ENCODE measurements around the gene TBX4. TPM values are rescaled to one million over a fixed set of nuclear protein-coding genes. Genes with fewer than 3 reads are reported as not detected.

Gene TBX4
- total RNA-seq, 4 donors from 2014 or later: not detected

GRCh38 chr17:61474934-61475333 is 22.7 kb downstream of the TBX4 start:
- Histone ChIP-seq H3K4me1 (no peaks in the 10 kb centered on the region), H3K36me3 (no peaks in the 10 kb centered on the region), H3K4me3 (no peak overlapping the region), H3K27me3 (peaks cover 0 to 10% (median 5%) of the 10 kb centered on the region in 3 donors), H3K27ac (no peak overlapping the region), H3K9me3 (no peaks in the 10 kb centered on the region)
- TF ChIP-seq POLR2A (IDR thresholded peaks at IDR 0.05) (no peak), CTCF (IDR thresholded peaks at IDR 0.05 in 4 of 5, conservative IDR thresholded peaks at IDR 0.05 in 1 of 5) (no peak)
- intact Hi-C loops (cut with DNase I; ENCODE audit: low total_unique reads) (loop anchor here (5.0 kb wide), 1 partner anchor 577 kb away; no protein-coding TSS in a partner anchor), in situ Hi-C loops (cut with MboI; ENCODE audit: low sequenced_read_pairs in 4 of 4) (no loop called here)
- DNase-seq (no peak), ATAC-seq (no peak)

DNA sequence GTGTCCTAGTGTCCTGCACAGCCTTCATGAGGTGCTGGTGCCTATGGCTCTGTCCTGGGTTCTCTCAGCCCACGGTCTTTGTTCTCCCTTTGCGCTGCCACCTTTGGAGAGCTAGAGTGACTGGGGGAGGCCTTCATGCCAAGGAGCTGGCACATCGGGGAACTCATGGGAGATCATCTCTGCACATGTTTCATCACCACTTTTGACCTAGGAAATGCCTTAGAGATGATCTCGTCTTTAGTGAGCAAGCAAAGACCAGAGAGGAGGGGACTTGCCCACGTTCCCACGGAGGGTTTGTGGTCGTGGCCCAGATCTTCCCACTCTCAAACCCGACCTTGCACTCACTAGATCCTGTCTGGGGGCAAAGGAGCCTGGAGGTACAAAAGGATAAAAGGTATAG is 23.5 kb downstream of the TBX4 start:
- TF ChIP-seq CTCF (IDR thresholded peaks at IDR 0.05 in 4 of 5, conservative IDR thresholded peaks at IDR 0.05 in 1 of 5) (no peak), POLR2A (IDR thresholded peaks at IDR 0.05) (no peak)
- no peaks in the 10 kb centered on the region for H3K9me3 ChIP-seq
- H3K36me3 ChIP-seq: no peaks in the 10 kb centered on the region
- intact Hi-C loops (cut with DNase I; ENCODE audit: low total_unique reads): no loop called here
- H3K4me1 ChIP-seq: no peaks in the 10 kb centered on the region
- peaks cover 0 to 10% (median 5%) of the 10 kb centered on the region in 3 donors for H3K27me3 ChIP-seq
- H3K27ac ChIP-seq: no peak overlapping the region
- H3K4me3 ChIP-seq: no peak overlapping the region
- ATAC-seq: no peak
- no peak for DNase-seq
- in situ Hi-C loops (cut with MboI; ENCODE audit: low sequenced_read_pairs in 4 of 4): no loop called here

DNA sequence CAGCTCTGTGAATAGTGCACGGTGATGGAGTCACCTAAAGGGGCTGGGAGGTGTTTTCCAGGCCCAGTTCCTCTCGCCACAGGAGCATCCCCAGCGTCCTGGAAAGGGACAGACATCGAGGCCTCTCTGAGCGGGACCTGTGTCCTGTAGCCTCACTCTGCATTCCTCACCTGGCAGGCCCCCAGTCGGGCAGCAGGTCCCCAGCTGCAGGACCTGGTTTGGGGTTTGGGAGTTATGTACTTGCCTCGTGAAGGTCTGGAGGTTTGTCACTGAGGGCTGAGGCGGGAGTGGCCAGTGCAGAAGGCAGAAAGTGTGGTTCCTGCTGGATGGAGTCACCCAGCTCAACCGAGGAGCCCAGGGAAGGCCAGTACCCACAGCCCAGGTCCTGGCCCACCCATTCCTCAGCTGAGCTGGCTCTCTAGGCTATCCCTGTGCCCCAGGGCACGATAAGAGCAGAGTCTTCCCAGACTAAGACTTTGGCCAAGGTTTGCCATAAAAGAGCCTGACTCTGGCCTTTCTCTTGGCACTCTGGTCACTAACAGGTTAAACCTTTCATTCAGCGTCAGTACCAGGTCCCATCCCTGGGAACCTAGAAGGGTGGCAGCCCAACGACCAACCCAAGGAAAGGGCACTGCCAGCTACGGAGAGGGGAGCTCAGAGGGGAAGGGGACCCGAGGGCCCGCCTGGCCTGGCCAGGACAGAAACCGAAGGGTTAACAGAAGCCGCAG is 24.4 kb downstream of the TBX4 start:
- in situ Hi-C loops (cut with MboI; ENCODE audit: low sequenced_read_pairs in 4 of 4) (no loop called here), intact Hi-C loops (cut with DNase I; ENCODE audit: low total_unique reads) (no loop called here)
- no peaks in the 10 kb centered on the region for H3K4me1 ChIP-seq
- no peak for DNase-seq
- no peaks in the 10 kb centered on the region for H3K36me3 ChIP-seq
- TF ChIP-seq CTCF (IDR thresholded peaks at IDR 0.05 in 4 of 5, conservative IDR thresholded peaks at IDR 0.05 in 1 of 5) (no peak), POLR2A (IDR thresholded peaks at IDR 0.05) (no peak)
- H3K27me3 ChIP-seq: peaks cover 0 to 10% (median 5%) of the 10 kb centered on the region in 3 donors
- ATAC-seq: no peak
- no peak overlapping the region for H3K4me3 ChIP-seq
- no peaks in the 10 kb centered on the region for H3K9me3 ChIP-seq
- no peak overlapping the region for H3K27ac ChIP-seq

- H3K27ac ChIP-seq: no peak overlapping the region
- no peaks in the 10 kb centered on the region for H3K9me3 ChIP-seq
- H3K27me3 ChIP-seq: peaks cover 0 to 10% (median 5%) of the 10 kb centered on the region in 3 donors
- H3K4me1 ChIP-seq: no peaks in the 10 kb centered on the region
- no peak overlapping the region for H3K4me3 ChIP-seq
- in situ Hi-C loops (cut with MboI; ENCODE audit: low sequenced_read_pairs in 4 of 4) (no loop called here), intact Hi-C loops (cut with DNase I; ENCODE audit: low total_unique reads) (no loop called here)
- DNase-seq: no peak
- H3K36me3 ChIP-seq: no peaks in the 10 kb centered on the region
- TF ChIP-seq POLR2A (IDR thresholded peaks at IDR 0.05): no peak
- no peak for TF ChIP-seq CTCF (IDR thresholded peaks at IDR 0.05 in 4 of 5, conservative IDR thresholded peaks at IDR 0.05 in 1 of 5)
- ATAC-seq: no peak
Observed at GRCh38 chr17:61477204-61477834, 25.1 kb downstream of the TBX4 start.

Measured in gastrocnemius medialis (tissue), 4 donors.